Upper lobe of left lung (tissue), 6 donors: Measurements from ENCODE around the gene RNF208. TPM values are rescaled to one million over a fixed set of nuclear protein-coding genes. Genes with fewer than 3 reads are reported as not detected.

Experiments used
- ATAC-seq, 2 donors: fragments of 200-7000 bp; cut with Tn5 transposase; one replicate each; pipeline ENCODE4 v1.9.1; 2022; ENCODE audit warnings: mild to moderate bottlenecking in 2 of 2, moderate library complexity in 2 of 2; ENCODE audit not compliant: low FRiP score in 2 of 2
- DNase-seq, 2 donors: peaks; one replicate each; pipeline ENCODE4 v3.0.0-alpha.2; 2019 to 2020
- H3K27ac ChIP-seq, 4 donors: fragments of 200-600 bp; sonication (generic); one replicate each; pipeline ENCODE4 v1.5.1; 2016 to 2019
- H3K27me3 ChIP-seq, 4 donors: fragments of 200-600 bp; sonication (generic); one replicate each; pipeline ENCODE4 v1.5.1; 2017 to 2019
- H3K36me3 ChIP-seq, 4 donors: fragments of 200-600 bp; sonication (generic); one replicate each; pipeline ENCODE4 v1.5.1; 2016 to 2019
- H3K4me1 ChIP-seq, 4 donors: fragments of 200-600 bp; sonication (generic); one replicate each; pipeline ENCODE4 v1.5.1; 2018 to 2019
- H3K4me3 ChIP-seq, 4 donors: fragments of 200-600 bp; sonication (generic); one replicate each; pipeline ENCODE4 v1.5.1; 2017 to 2019; ENCODE audit warnings: mild to moderate bottlenecking in 2 of 4, moderate library complexity in 1 of 4
- H3K9me3 ChIP-seq, 4 donors: fragments of 200-600 bp; sonication (generic); one replicate each; pipeline ENCODE4 v1.5.1; 2018 to 2019
- CTCF ChIP-seq, 6 experiments: fragments of 450-650 bp in 4 of 6; fragments of 200-600 bp in 2 of 6; sonication (generic) in 2 of 6; IDR thresholded peaks; one replicate each; pipeline ENCODE4 v1.5.1; 2016 to 2019; ENCODE audit warnings: antibody characterized with exemption in 6 of 6
- EP300 ChIP-seq, 4 donors: sonication (generic); formaldehyde crosslinking; IDR thresholded peaks; one replicate each; pipeline ENCODE4 v1.5.1; 2017; ENCODE audit warnings: antibody characterized with exemption in 4 of 4, control low read depth in 2 of 4
- POLR2A ChIP-seq, 4 donors: fragments of 450-650 bp; IDR thresholded peaks; one replicate each; pipeline ENCODE4 v1.5.1; 2016 to 2017; ENCODE audit warnings: antibody characterized with exemption in 4 of 4, mild to moderate bottlenecking in 2 of 4
- POLR2AphosphoS5 ChIP-seq, 2 donors: sonication (generic); formaldehyde crosslinking; IDR thresholded peaks; one replicate each; pipeline ENCODE4 v1.5.1; 2017; ENCODE audit warnings: antibody characterized with exemption in 2 of 2
- WGBS, 2 donors: methylation state at CpG; one replicate each; pipeline ENCODE4 v1.1.5; 2017 to 2018; 5-methylcytosine and 5-hydroxymethylcytosine counted together
- total RNA-seq, 6 donors: library from RNA; depleted of rRNA in 4 of 6; stranded (reverse); fragments of >200 nt in 4 of 6; gene quantifications; one replicate each; pipeline versions ENCODE4 v1.1.0 to v1.2.1, GENCODE V29; 2016 to 2021
- donor health status: DM: no; HTN: no; CAD: no; lungs with moderate emphysema.
- donor health status: DM: no; HTN: yes; CAD: no; lungs with severe emphysema.

Gene RNF208
- total RNA-seq, 6 donors from 2014 or later: 2.3 to 12.6 (median 4.5) TPM

- DNase-seq: no peak
- TF ChIP-seq POLR2AphosphoS5 (IDR thresholded peaks at IDR 0.05) (no peak), CTCF (IDR thresholded peaks at IDR 0.05) (no peak), POLR2A (IDR thresholded peaks at IDR 0.05) (no peak), EP300 (IDR thresholded peaks at IDR 0.05) (no peak)
- no peaks in the 10 kb centered on the region for H3K36me3 ChIP-seq
- H3K27me3 ChIP-seq: peaks cover 8 to 54% (median 43%) of the 10 kb centered on the region in 4 donors
- no peak for ATAC-seq
- H3K4me3 ChIP-seq: no peak overlapping the region
- 43 to 44% methylated on average over 4 to 13 of the region's 14 CpGs for WGBS, 2 donors
- H3K27ac ChIP-seq: no peak overlapping the region
- H3K4me1 ChIP-seq: peaks cover 30 to 44% (median 35%) of the 10 kb centered on the region in 4 donors
- no peaks in the 10 kb centered on the region for H3K9me3 ChIP-seq
Observed at GRCh38 chr9:137170486-137171148, 51.4 kb downstream of the RNF208 start.

Other genes with a start within 250 kb of the RNF208 start
- gene PTGDS, start 244.7 kb downstream of the RNF208 start, total RNA-seq: 100 to 1,000 TPM in 5 of 6 donors, 10 to 100 TPM in 1; 31.7 to 395 (median 246) TPM
- gene LCNL1, start 239.2 kb downstream of the RNF208 start, total RNA-seq: 1 to 10 TPM in 4 of 6 donors, under 1 TPM in 1, not detected in 1; 0.61 to 6.3 (median 1.8) TPM
- gene PAXX, start 229.8 kb downstream of the RNF208 start, total RNA-seq: 100 to 1,000 TPM in 1 of 6 donors, 10 to 100 TPM in 5; 41.8 to 150 (median 52.8) TPM
- 100 to 1,000 TPM in 2 of 6 donors, 10 to 100 TPM in 4; 41.9 to 132 (median 85.2) TPM for gene CLIC3, start 225.7 kb downstream of the RNF208 start, total RNA-seq
- gene ABCA2, start 194.0 kb downstream of the RNF208 start, total RNA-seq: 10 to 100 TPM; 14.7 to 49.2 (median 29.6) TPM
- gene FUT7, start 190.2 kb downstream of the RNF208 start, total RNA-seq: 1 to 10 TPM in 4 of 6 donors, under 1 TPM in 1, not detected in 1; 0.94 to 2.3 (median 2.0) TPM
- 100 to 1,000 TPM in 2 of 6 donors, 10 to 100 TPM in 4; 26.7 to 199 (median 73.2) TPM for gene NPDC1, start 176.1 kb downstream of the RNF208 start, total RNA-seq
- under 1 TPM in 4 of 6 donors, not detected in 2; 0.34 to 0.98 (median 0.55) TPM for gene ENTPD2, start 168.2 kb downstream of the RNF208 start, total RNA-seq
- 1 to 10 TPM in 4 of 6 donors, under 1 TPM in 2; 0.69 to 6.8 (median 1.4) TPM for gene SAPCD2, start 151.7 kb downstream of the RNF208 start, total RNA-seq
- gene UAP1L1, start 144.7 kb downstream of the RNF208 start, total RNA-seq: 10 to 100 TPM; 10.5 to 69.1 (median 34.0) TPM
- gene MAN1B1, start 135.3 kb downstream of the RNF208 start, total RNA-seq: 10 to 100 TPM; 38.0 to 97.4 (median 54.1) TPM
- 100 to 1,000 TPM; 108 to 394 (median 229) TPM for gene DPP7, start 107.5 kb downstream of the RNF208 start, total RNA-seq
- gene GRIN1, start 83.1 kb downstream of the RNF208 start, total RNA-seq: 1 to 10 TPM in 1 of 6 donors, under 1 TPM in 2, not detected in 3; 0.17 to 2.1 (median 0.49) TPM
- 1 to 10 TPM in 3 of 6 donors, under 1 TPM in 1, not detected in 2; 0.46 to 6.3 (median 1.7) TPM for gene LRRC26, start 52.2 kb downstream of the RNF208 start, total RNA-seq
- gene TMEM210, start 50.2 kb downstream of the RNF208 start, total RNA-seq: not detected
- 100 to 1,000 TPM in 1 of 6 donors, 10 to 100 TPM in 5; 31.9 to 174 (median 67.3) TPM for gene ANAPC2, start 33.7 kb downstream of the RNF208 start, total RNA-seq
- gene SSNA1, start 33.6 kb downstream of the RNF208 start, total RNA-seq: 100 to 1,000 TPM in 1 of 6 donors, 10 to 100 TPM in 5; 39.8 to 110 (median 73.0) TPM
- 10 to 100 TPM; 18.9 to 33.1 (median 27.1) TPM for gene TPRN, start 21.5 kb downstream of the RNF208 start, total RNA-seq
- gene TMEM203, start 16.6 kb downstream of the RNF208 start, total RNA-seq: 10 to 100 TPM; 17.8 to 35.5 (median 31.1) TPM
- gene NDOR1, start 16.5 kb downstream of the RNF208 start, total RNA-seq: 10 to 100 TPM in 4 of 6 donors, 1 to 10 TPM in 2; 7.7 to 54.5 (median 18.5) TPM
- 1 to 10 TPM in 2 of 6 donors, under 1 TPM in 3, not detected in 1; 0.20 to 2.0 (median 0.97) TPM for gene CYSRT1, start 2.9 kb upstream of the RNF208 start, total RNA-seq
- under 1 TPM in 3 of 6 donors, not detected in 3; 0.46 to 0.59 (median 0.57) TPM for gene RNF224, start 5.3 kb upstream of the RNF208 start, total RNA-seq
- under 1 TPM in 2 of 6 donors, not detected in 4; 0.10 to 0.17 TPM for gene SLC34A3, start 8.7 kb upstream of the RNF208 start, total RNA-seq
- gene TUBB4B, start 19.0 kb upstream of the RNF208 start, total RNA-seq: 100 to 1,000 TPM; 120 to 539 (median 227) TPM
- under 1 TPM in 1 of 6 donors, not detected in 5; 0.23 TPM for gene STPG3, start 29.0 kb upstream of the RNF208 start, total RNA-seq
- gene NELFB, start 33.1 kb upstream of the RNF208 start, total RNA-seq: 10 to 100 TPM; 31.8 to 55.6 (median 49.8) TPM
- 10 to 100 TPM; 31.5 to 62.6 (median 39.2) TPM for gene TOR4A, start 55.5 kb upstream of the RNF208 start, total RNA-seq
- 10 to 100 TPM in 3 of 6 donors, 1 to 10 TPM in 3; 3.1 to 26.9 (median 9.5) TPM for gene NRARP, start 80.0 kb upstream of the RNF208 start, total RNA-seq
- 100 to 1,000 TPM in 1 of 6 donors, 10 to 100 TPM in 5; 12.3 to 118 (median 24.8) TPM for gene EXD3, start 200.9 kb upstream of the RNF208 start, total RNA-seq
- gene NOXA1, start 201.2 kb upstream of the RNF208 start, total RNA-seq: 10 to 100 TPM in 3 of 6 donors, 1 to 10 TPM in 3; 3.3 to 34.6 (median 11.7) TPM
- under 1 TPM in 2 of 6 donors, not detected in 4; 0.15 to 0.17 TPM for gene ENTPD8, start 219.1 kb upstream of the RNF208 start, total RNA-seq
- 10 to 100 TPM; 20.4 to 57.6 (median 25.9) TPM for gene NSMF, start 237.1 kb upstream of the RNF208 start, total RNA-seq